GM11168 (cell line): ENCODE data around the gene NTSR1.

ENCODE experiments used
- in situ Hi-C: fragments of 300-500 bp; cut with MboI; formaldehyde crosslinking; loops from one replicate; pipeline ENCODE4 v1.12.0; 2022; ENCODE audit warnings: low sequenced_read_pairs; ENCODE audit not compliant: unreplicated experiment

Gene NTSR1

DNA sequence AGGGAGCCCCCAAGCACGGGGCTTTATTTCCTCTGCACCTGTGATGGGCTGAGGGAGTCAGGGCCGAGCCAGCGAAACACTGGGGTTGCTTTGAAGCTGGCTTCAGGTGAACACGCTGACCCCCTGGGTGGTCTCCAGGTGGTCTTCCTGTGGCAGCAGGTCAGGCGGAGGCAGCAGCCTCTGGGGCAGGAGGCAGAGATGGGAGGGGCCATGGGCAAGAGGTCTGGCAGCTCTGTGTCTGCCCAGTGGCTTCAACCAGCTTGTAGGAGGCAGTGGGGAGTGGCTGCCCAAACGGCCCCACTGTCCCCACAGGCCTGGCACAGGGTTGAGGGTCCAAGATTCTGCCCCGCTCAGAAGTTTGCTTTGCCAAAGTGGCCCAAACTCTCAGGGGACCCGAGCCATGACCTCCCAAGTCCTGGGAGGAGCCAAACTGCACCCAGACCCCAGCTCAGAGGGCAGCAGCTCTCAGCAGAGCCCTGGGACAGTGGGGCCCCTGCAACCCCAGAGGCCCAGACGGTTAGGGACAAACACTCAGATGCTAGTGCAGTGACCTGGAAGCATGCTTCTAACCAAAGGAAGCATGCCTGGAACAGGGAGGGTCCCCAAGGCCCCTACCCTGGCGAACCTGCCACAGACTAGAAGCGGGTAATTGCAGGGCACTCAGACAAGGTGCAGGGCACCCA is 15.3 kb downstream of the NTSR1 start:
- in situ Hi-C loops, result no loop called here

DNA sequence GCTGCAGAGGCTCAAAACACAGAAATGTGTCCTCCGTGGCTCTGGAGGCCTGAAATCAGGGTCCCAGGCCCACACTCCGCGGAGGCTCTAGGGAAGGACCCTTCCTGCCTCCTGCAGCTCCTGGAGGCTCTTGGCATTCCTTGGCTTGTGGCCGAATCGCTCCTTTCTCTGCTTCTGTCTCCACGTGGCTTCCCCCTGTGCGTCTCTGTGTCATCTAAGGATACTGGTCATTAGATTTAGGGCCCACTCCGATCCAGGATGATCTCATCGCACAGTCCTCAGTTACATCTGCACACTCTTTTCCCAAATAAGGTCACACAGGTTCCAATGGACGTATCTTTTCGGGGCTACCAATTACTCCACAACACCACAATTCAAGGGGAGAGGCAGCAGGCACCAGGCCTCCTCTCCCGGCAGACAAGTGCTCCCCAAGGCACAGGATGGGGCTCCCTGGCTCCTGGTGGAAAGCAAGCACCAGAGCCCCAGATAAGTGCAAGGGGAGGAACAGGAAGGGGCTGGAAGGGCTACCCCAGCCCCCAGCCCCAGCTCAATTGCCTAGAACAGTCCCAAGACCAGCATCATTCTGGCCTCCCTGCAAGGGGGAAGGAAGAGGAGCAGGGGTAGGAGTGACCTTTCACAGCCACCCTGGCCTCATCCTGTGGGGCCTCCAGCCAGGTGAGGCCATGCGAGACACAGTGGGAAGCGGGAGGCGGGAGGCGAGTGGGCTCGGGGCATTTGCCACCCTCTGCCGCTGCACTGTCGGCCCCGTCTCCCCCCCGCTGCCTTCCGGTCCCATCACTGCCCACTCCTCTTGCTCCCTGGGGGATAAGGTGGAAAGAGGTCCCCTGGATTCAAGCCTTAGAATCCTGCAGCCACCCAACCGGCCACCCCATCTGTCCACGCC is 16.3 kb downstream of the NTSR1 start:
- in situ Hi-C loops, result no loop called here

DNA sequence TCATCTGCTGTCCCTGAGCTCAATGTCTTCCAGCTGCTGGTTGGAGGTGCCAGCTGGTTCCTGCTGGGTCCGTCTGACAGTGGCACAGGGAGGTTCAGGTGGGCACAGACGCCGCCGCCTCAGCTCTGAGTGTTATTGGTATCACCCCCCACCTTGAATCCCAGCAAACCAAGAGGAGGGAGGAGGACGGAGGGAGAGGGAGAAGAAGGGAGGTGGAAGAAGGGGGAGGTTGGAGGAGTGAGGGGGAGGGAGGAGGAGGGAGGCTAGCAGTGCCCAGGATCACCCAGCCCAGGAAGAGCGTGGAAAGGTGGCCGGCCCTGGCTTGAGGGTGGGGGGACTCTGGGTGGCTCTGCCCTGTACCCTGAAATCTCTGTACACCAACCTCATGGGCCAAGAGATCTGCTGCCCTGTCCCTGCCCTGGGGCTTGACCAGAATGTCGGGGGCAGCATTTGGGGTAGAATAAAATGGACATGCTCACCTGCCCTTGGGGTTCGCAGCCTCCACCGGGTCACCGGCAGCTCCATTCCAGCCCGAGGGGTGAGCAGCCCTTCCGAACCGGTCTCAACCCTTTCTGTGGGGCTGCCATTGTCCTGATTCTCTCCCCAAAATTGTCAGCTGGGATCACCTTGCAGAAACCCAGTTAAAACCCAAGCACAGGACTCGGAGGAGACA is 17.1 kb downstream of the NTSR1 start:
- in situ Hi-C loops, result no loop called here

DNA sequence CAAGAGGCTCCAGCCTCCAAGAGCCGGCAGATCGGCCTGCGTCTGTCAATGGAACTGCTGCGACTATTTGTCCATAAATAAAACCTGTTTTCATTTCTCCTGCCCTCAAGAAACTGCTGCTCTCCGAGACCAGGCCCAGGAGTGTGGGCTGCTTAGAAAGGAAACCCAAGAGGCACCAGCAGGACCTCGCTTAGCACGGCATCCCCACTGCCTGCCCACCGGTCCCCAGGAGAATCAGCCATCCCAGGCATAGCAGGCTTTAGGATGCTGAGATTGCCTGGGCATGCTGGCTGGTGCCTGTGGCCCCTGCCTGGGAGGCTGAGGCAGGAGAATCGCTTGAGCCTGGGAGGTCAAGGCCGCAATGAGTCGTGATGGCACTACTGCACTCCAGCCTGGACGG is 17.6 kb downstream of the NTSR1 start:
- in situ Hi-C loops, result no loop called here

DNA sequence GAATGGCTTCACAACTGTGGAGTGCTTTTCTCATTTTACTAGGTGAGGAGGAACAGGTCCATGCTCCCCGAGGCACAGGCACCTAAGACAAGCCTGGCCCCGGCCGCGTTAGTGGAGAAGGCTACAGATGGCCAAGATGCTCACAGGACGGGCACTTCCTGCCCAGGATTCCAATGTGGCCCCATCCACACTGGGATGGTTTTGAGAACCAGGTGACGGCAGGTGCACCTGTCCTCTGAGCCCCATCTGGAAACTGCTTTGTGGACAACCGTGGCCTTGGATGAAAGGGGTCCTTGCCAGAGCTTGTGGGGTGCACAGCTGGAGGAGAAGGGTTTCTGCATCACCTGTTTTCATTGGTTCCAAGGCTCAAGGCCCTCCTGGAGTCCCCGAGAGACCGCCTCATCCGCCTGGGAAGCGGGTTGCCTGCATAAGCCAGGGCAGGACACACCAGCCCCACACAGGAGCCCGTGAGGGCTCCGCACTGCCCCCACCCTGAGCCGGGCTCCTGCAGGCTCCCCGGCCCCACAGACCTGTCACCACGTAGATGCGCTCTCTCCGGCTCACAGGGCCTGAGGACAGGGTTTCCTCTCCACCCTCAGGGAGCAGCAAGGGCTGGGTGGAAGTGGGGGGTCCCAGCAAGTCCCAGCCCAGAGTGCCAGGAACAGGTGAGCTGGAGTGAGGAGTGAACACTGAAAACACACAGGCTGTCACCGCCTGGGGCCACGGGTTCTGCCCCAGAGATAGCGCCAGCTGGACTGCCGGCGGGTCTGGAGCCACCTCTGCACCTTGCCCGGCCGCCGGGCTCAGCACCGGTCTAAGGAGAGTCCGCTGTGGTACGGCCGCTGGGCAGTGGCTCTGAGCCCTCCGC is 18.3 kb downstream of the NTSR1 start:
- in situ Hi-C loops, result no loop called here

DNA sequence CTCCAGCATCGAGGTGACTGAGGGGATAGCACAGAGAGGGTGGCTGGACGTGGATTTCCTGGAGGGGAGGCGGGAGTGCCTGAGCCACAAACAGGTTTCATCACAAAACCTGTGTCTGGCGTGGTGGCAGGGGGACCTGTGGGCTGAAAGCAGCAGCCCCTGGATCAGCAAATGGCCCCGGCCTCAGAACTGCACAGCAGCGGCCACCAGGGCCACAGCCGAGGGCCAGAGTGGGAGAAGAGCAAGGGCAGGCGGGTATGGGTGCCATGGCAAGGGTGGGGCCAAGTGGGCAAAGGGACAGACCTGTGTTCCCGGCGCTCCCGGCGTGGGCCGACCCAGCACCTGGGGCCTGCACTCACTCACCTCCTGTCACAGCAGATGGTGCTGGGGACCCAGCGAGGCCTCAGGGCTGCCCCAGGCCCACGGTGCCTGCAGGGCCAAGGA is 19.0 kb downstream of the NTSR1 start:
- in situ Hi-C loops, result no loop called here

DNA sequence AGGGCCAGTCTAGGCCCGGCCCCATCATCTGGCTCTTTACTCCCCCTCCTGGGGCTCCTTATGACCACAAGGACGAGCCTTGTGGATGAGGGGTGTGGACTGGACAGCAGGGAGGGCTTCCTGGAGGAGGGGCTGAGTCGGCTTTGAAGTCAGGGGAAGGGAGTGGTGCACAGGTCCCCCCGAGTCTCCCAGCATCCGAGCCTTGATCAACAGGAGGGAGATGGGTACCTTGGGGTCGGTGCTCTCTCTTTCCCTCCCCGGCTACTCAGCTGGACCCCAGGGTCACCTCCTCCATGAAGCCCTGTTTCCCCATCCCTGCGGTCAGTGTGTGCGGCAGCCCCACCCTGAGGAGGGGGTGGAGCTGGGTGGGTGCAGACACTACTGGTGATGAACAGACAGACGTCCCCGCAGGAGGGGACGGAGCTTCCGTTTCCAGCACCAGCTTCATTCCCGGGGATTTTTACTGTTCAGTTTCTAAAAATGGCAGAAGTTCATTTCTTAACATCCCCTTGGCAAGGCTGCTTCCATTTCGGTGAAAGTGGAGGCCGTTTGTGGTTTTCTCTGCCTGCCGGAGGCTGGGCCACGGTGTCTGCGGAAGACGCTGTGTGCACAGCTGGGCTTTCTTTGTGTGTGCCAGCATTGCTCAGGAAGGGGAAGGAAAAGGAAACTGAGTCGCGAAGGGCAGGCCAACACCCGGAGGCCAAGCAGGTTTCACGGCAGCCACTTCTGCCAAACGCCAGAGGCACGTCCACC is 19.6 kb downstream of the NTSR1 start:
- in situ Hi-C loops, result no loop called here

DNA sequence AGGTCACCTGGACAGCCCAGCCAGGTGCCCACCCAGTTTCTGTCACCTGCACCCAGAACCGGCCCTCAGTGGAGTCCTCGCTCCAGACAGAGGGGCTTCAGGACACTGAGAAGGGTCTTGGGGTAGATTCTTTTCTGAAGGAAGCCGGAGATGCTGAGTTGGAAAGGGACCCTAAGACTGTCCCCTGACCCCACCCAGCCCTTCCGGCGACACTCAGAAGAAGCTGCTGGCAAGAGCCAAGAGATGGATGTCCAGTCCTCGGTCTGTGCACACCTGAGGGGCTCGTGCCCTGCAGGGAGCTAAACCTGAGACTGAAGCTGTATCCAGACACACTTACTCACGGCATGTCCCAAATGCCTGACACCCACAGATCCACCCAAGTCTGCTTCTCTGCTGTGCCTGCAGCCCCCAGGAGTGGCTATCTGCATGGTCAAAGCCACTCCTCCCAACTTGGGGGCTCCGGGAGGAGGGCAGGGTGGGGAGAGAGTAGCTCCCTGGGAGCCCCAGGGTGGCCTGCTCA is 20.2 kb downstream of the NTSR1 start:
- in situ Hi-C loops, result no loop called here

DNA sequence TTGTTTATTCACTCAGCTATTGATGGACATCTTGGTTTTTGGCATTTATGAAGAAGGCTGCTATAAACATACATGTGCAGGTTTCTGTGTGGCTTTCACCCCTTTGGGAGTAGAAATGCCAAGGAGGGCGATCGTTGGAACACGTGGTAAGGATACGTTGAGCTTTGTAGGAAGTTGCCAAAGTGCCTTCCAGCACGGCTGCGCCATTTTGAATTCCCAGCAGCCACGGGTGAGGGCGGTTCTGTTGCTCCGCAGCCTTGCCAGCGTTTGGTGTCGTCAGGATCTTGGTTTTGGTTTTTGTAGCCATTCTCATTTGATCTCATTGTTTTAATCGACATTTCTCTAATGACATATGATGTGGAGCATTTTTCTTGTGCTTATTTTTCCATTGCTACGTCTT is 21.8 kb downstream of the NTSR1 start:
- in situ Hi-C loops, result no loop called here

DNA sequence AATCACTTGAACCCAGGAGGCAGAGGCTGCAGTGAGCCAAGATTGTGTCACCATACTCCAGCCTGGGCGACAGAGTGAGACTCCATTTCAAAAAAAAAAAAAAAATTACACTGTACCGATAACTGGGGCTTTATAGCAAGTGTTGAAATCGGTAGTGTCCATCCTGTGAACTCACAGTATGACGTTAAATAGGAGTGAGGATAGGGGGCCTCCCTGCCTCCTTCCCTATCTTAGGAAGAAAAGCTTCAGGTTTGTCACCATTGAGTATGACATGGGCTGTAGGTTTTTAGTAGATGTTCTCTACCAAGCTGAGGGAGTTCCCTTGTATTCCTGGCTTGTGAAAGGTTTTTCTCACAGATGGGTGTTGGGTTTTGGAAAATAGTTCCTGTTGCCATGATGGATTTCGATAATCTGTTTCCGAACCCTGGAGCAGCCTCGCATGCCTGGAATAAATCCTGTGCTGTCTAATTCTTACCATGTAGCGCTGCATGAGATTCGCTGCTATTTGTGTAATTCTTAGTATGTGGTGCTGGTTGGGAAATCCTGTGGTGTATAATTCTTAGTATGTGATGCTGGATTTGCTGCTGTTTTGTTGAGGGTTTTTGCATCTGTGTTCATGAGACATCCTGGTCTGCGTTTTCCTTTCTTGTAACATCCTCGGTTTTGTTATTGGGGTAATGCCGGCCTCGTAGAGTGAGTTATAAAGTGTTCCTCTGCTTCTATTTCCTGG is 23.6 kb downstream of the NTSR1 start:
- in situ Hi-C loops, result no loop called here

DNA sequence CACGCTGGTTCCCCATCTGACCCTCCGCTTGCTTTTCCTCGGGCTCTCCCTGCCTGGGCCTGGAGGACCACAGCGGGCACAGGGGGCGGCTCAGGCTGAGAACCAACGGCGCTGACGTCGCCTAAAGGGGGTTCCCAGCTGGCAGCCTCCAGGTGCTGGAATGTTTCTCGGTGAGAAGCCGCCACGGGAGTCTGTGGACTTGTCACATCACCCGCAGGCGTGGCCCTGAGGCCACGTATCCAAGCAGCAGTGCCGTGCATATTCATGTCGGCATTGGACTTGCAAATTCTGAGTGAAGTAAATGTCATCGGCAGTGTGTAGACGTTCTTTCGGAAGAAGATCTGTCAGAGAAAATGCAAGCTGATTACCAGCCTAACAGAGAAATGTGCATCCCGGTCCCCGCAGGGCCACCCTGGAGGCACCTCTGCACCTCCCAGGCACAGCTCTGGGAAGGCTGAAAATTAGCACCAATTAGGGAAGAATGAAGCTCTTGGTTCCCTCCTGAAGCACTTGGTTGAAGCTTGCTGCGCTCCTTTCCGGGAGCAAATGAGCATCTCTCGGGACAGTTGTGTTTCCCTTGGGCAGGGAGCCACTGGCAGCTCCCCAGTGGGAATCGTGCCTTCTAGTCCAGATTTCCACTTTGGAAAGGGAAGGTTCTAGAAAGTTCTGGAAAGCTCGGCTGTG is 24.3 kb downstream of the NTSR1 start:
- in situ Hi-C loops, result no loop called here

DNA sequence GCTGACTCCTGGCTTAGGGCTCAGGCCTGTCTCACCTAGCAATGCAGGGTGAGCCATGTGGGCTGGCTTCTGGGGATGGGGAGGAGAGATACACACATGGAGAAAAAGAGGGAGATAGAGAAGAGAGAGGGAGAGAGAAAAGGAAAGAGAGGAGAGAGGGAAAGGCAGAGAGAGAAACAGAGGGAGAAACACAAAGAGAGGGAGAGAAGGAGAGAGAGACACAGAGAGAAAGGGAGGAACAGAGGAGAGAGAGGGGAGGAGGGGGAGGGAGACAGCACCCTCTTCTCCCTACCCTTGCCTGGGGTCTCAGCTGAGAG is 24.8 kb downstream of the NTSR1 start:
- in situ Hi-C loops, result no loop called here

DNA sequence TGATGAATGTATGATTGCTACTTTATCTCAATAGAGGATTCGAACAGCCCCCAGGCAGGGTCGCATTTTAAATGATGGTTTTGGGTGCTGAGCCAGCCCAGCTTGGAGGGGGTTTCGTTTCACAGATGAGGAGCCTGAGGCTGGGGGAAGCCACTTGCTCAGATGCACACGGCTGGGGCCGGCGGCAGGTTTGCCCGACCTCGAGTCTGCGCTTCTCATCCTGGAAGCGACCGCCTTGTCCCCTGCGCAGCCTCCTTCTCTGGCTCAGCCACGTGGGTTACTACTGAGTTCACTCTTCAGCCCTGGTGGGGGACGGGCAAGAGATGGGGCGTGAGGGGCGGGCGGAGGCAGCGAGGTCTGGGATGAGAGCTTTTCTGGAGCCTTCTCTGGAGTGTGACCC is 25.3 kb downstream of the NTSR1 start:
- in situ Hi-C loops, result no loop called here

DNA sequence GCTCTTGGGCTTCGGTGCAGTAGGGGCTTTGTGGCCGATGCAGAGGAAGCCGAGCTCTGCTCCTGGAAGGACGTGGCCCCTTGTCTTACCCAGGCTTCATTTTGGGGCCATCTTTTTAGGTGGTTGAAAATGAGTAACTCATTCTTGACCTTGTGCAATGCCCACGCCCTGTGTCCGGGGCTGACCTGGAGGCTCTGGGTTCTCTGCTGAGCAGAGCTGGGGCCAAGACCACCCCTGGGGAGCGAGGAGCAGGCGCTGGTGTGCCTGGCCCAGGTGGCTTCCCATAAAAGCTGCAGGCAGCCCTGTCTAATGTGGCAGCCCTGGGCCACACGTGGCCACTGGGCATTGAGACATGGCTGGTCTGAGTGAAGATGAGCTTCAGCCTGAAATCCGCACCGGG is 25.7 kb downstream of the NTSR1 start:
- in situ Hi-C loops, result no loop called here

DNA sequence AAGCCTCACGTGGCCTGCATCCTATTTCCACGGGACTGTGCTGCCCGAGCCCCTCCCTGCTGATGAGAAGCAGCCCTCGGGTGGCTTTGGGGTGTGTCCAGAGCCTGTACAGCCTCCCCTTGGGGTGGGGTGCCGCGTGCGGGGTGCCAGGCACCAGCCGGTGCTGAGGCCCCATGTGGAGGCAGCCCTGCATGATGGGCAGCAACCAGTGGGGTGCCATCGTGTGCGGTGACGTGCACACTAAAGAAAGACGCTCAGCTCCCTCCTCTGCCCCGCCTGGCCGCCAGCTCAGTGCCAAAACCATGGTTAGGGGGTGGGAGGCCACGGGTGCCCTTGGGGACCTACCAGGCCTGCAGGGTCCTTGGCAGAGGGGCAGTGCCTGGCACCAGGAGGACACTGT is 26.2 kb downstream of the NTSR1 start:
- in situ Hi-C loops, result no loop called here

DNA sequence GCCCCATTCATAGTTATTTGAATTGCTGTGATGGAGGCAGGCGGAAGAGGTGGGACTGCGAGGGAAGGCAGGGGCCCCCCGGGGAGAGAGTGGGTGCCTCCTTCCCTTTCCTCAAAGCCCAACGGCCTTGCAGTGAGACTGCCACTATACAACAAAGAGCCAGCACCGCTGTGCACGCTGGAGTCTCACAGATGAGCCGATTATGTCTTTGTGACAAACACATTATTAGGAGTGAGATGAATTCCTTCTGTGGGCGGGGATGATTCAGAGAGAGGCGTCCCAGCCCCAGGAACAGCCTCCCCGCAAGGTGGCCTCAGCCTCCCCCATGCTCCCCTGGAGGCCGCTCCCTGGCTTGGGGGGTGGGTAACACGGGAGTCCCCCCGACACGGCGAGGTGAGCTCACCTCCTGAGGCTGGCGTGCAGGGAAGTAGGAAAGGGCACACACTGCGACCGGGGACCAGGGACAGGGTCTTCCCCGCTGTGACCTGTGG is 26.7 kb downstream of the NTSR1 start:
- in situ Hi-C loops, result no loop called here

DNA sequence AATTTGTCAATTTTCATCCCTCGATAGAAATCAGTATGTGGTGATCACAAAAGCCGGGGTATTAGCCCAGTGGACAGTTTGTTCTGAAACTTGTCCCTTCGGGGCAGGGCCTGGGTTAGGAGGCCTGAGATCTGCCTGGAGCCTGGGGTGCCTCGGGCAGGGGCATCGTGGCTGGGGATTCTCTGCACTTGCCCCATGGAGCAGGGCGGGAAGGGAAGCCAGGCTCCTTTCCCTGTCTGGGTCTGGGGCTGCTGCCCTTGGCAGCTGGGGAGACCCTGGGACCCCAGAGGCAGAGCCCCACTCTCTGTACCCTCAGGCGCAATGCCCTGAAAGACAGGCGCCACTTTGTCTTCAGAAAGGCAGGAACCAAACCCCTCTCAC is 27.4 kb downstream of the NTSR1 start:
- in situ Hi-C loops, result no loop called here

DNA sequence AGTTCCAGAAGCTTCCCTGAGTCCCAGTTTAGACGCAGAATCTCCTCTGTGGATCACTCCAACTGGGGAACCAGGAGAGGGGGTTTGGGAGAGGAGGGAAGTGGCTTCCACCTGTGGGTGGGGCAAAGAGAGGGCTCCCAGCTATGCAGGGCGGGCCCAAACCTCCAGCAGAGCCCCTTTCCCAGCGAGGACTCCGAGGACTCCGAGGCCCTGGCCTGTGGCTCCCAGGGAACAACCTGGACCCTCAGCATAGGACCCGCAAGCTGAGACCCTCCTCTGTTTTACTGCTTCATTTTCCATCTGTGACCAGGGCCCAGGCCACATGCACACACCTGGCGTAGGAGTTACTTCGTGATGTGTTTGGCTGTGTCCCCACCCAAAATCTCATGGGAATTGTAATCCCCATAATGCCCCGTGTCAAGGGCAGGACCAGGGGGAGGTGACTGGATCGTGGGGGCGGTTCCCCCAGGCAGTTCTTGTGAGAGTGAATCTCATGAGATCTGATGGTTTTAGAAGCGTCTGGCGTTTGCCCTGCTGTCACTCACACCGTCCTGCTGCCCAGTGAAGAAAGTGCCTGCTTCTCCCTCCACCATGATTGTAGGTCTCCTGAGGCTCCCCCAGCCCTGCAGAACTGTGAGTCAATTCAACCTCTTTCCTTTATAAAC is 27.9 kb downstream of the NTSR1 start:
- in situ Hi-C loops, result no loop called here
